Activated naive CD4-positive, alpha-beta T cell treated with Interleukin-2 at 50 U/mL for 16 hours (primary cell): ENCODE measurements around the gene ROGDI.

Experiments used
- DNase-seq: peaks from one replicate; pipeline ENCODE4 v3.0.0-alpha.2; 2020

ROGDI gene

GRCh38 chr16:4765511-4766474 is 36.6 kb downstream of the ROGDI start:
- DNase-seq: no peak

GRCh38 chr16:4763791-4764190 is 38.6 kb downstream of the ROGDI start:
- no peak for DNase-seq

- no peak for DNase-seq
These were observed 40.2 kb downstream of the ROGDI start for GRCh38 chr16:4762205-4762604.

GRCh38 chr16:4760221-4760910 is 42.1 kb downstream of the ROGDI start:
- DNase-seq: no peak

- DNase-seq: no peak
These were observed 46.7 kb downstream of the ROGDI start for GRCh38 chr16:4755687-4756086.

- no peak for DNase-seq
These were observed 47.6 kb downstream of the ROGDI start for GRCh38 chr16:4754865-4755264.

- DNase-seq: no peak
These were observed 49.2 kb downstream of the ROGDI start for GRCh38 chr16:4753227-4753626.

GRCh38 chr16:4752351-4753100 is 49.9 kb downstream of the ROGDI start:
- DNase-seq: no peak

- DNase-seq: no peak
These were observed 51.5 kb downstream of the ROGDI start for GRCh38 chr16:4750896-4751295.

GRCh38 chr16:4749700-4750257 is 52.7 kb downstream of the ROGDI start:
- DNase-seq: no peak

GRCh38 chr16:4748682-4749411 is 53.6 kb downstream of the ROGDI start:
- no peak for DNase-seq

GRCh38 chr16:4747906-4748681 is 54.3 kb downstream of the ROGDI start:
- no peak for DNase-seq

GRCh38 chr16:4746991-4747574 is 55.4 kb downstream of the ROGDI start:
- no peak for DNase-seq
